SK-N-SH treated with all-trans-retinoic acid at 6 μM for 48 hours (cell line): Measurements from ENCODE around the gene KRTAP17-1.

Source experiments
- ATAC-seq: fragments of 200-7000 bp; cut with Tn5 transposase; 3 replicates; pipeline ENCODE4 v1.9.1; 2020; ENCODE audit warnings: mild to moderate bottlenecking, moderate library complexity
- BACH2 ChIP-seq: fragments of 250-450 bp; sonication (Bioruptor Pico); IDR thresholded peaks from 2 replicates; pipeline ENCODE4 v1.9.0; 2021; ENCODE audit warnings: mild to moderate bottlenecking, borderline replicate concordance
- CREB5 ChIP-seq: fragments of 250-450 bp; sonication (Bioruptor Pico); IDR thresholded peaks from 2 replicates; pipeline ENCODE4 v1.5.1; 2020; ENCODE audit warnings: low read depth, mild to moderate bottlenecking, moderate library complexity
- CSDC2 ChIP-seq: fragments of 250-450 bp; sonication (Bioruptor Pico); IDR thresholded peaks from 2 replicates; pipeline ENCODE4 v1.5.0; 2020; ENCODE audit warnings: mild to moderate bottlenecking, moderate library complexity
- CSRNP3 ChIP-seq: fragments of 250-450 bp; sonication (Bioruptor Pico); IDR thresholded peaks from 2 replicates; pipeline ENCODE4 v1.5.1; 2021; ENCODE audit warnings: mild to moderate bottlenecking, moderate library complexity
- ESRRG ChIP-seq: fragments of 250-450 bp; sonication (Bioruptor Pico); IDR thresholded peaks from 2 replicates; pipeline ENCODE4 v1.6.1; 2021; ENCODE audit warnings: mild to moderate bottlenecking
- GLIS3 ChIP-seq: fragments of 250-450 bp; sonication (Bioruptor Pico); IDR thresholded peaks from 2 replicates; pipeline ENCODE4 v1.5.0; 2020; ENCODE audit warnings: mild to moderate bottlenecking, moderate library complexity
- ISL1 ChIP-seq: fragments of 250-450 bp; sonication (Bioruptor Pico); IDR thresholded peaks from 2 replicates; pipeline ENCODE4 v2.1.2; 2022; ENCODE audit warnings: mild to moderate bottlenecking, moderate library complexity
- OSR1 ChIP-seq: fragments of 250-450 bp; sonication (Bioruptor Pico); IDR thresholded peaks from 2 replicates; pipeline ENCODE4 v1.8.0; 2022; ENCODE audit warnings: moderate library complexity, mild to moderate bottlenecking, inconsistent platforms
- PATZ1 ChIP-seq: fragments of 250-450 bp; sonication (Bioruptor Pico); IDR thresholded peaks from 2 replicates; pipeline ENCODE4 v1.8.0; 2020; ENCODE audit warnings: mild to moderate bottlenecking, moderate library complexity, borderline replicate concordance
- PPARA ChIP-seq: fragments of 250-450 bp; sonication (Bioruptor Pico); IDR thresholded peaks from 2 replicates; pipeline ENCODE4 v1.5.0; 2020; ENCODE audit warnings: mild to moderate bottlenecking, borderline replicate concordance
- RARB ChIP-seq: fragments of 250-450 bp; sonication (Bioruptor Pico); IDR thresholded peaks from 2 replicates; pipeline ENCODE4 v1.8.0; 2021; ENCODE audit warnings: mild to moderate bottlenecking, moderate library complexity
- SNAI2 ChIP-seq: fragments of 250-450 bp; sonication (Bioruptor Pico); IDR thresholded peaks from 2 replicates; pipeline ENCODE4 v1.5.0; 2020; ENCODE audit warnings: mild to moderate bottlenecking, moderate library complexity
- TCF4 ChIP-seq: fragments of 250-450 bp; sonication (Bioruptor Pico); IDR thresholded peaks from 2 replicates; pipeline ENCODE4 v1.8.0; 2021; ENCODE audit warnings: mild to moderate bottlenecking, moderate library complexity, borderline replicate concordance
- TSHZ2 ChIP-seq: fragments of 250-450 bp; sonication (Bioruptor Pico); IDR thresholded peaks from 2 replicates; pipeline ENCODE4 v1.5.0; 2020; ENCODE audit warnings: mild to moderate bottlenecking, moderate library complexity
- ZFP3 ChIP-seq: fragments of 250-450 bp; sonication (Bioruptor Pico); IDR thresholded peaks from 2 replicates; pipeline ENCODE4 v1.5.0; 2020; ENCODE audit warnings: mild to moderate bottlenecking, moderate library complexity
- ZNF565 ChIP-seq: fragments of 450-650 bp; formaldehyde crosslinking; conservative IDR thresholded peaks from 2 replicates; pipeline ENCODE4 v1.5.0; 2020; ENCODE audit warnings: low read depth, mild to moderate bottlenecking, moderate library complexity
- ZNF70 ChIP-seq: fragments of 450-650 bp; formaldehyde crosslinking; IDR thresholded peaks from 2 replicates; pipeline ENCODE4 v1.5.0; 2020; ENCODE audit warnings: mild to moderate bottlenecking, moderate library complexity
- ZNF8 ChIP-seq: fragments of 450-650 bp; formaldehyde crosslinking; IDR thresholded peaks from 2 replicates; pipeline ENCODE4 v1.5.0; 2020; ENCODE audit warnings: mild to moderate bottlenecking, moderate library complexity

KRTAP17-1 gene

GRCh38 chr17:41315204-41315794, at the start of gene KRTAP17-1:
Gene KRTAP17-1, minus strand, starts transcription at chr17:41315710. Its CDS starts 60 bp downstream, at chr17:41315650.
- TF ChIP-seq BACH2, result no peak
- no peak for TF ChIP-seq CREB5
- no peak for TF ChIP-seq ZNF70
- no peak for TF ChIP-seq OSR1 (CRISPR knock-in tag)
- no peak for TF ChIP-seq PPARA (CRISPR knock-in tag)
- no peak for TF ChIP-seq ISL1
- TF ChIP-seq ESRRG (CRISPR knock-in tag), result no peak
- no peak for TF ChIP-seq GLIS3 (CRISPR knock-in tag)
- no peak for TF ChIP-seq TSHZ2 (CRISPR knock-in tag)
- TF ChIP-seq RARB (CRISPR knock-in tag), result no peak
- ATAC-seq, result no peak

GRCh38 chr17:41363881-41364280, 48.4 kb upstream of the KRTAP17-1 start:
- ATAC-seq, result no peak
- TF ChIP-seq TCF4 (CRISPR knock-in tag), result no peak
- TF ChIP-seq ZNF8, result no peak
- no peak for TF ChIP-seq BACH2
- TF ChIP-seq ESRRG (CRISPR knock-in tag), result no peak
- TF ChIP-seq ZFP3 (CRISPR knock-in tag), result no peak
- no peak for TF ChIP-seq PATZ1 (CRISPR knock-in tag)
- TF ChIP-seq CREB5, result no peak
- no peak for TF ChIP-seq OSR1 (CRISPR knock-in tag)
- no peak for TF ChIP-seq CSDC2 (CRISPR knock-in tag)

GRCh38 chr17:41360296-41360995, 44.9 kb upstream of the KRTAP17-1 start:
- no peak for ATAC-seq
- no peak for TF ChIP-seq CSRNP3 (CRISPR knock-in tag)

GRCh38 chr17:41354536-41354935, 39.0 kb upstream of the KRTAP17-1 start:
- no peak for ATAC-seq
- TF ChIP-seq GLIS3 (CRISPR knock-in tag) (no peak), ZFP3 (CRISPR knock-in tag) (no peak), RARB (CRISPR knock-in tag) (no peak), SNAI2 (no peak), BACH2 (no peak), ZNF565 (no peak), ISL1 (no peak), TSHZ2 (CRISPR knock-in tag) (no peak), CSRNP3 (CRISPR knock-in tag) (no peak), ZNF8 (no peak), PATZ1 (CRISPR knock-in tag) (no peak)
